Gastroesophageal sphincter (tissue), 3 donors: ENCODE data around the gene FNIP2.

Source experiments
- CTCF ChIP-seq, 4 experiments: fragments of 200-600 bp in 2 of 4; fragments of 450-650 bp in 2 of 4; sonication (generic) in 1 of 4; IDR thresholded peaks; one replicate each; pipeline ENCODE4 v1.5.1; 2017 to 2019; ENCODE audit warnings: antibody characterized with exemption in 4 of 4, mild to moderate bottlenecking in 2 of 4, moderate library complexity in 2 of 4
- POLR2A ChIP-seq, 2 donors: fragments of 450-650 bp; IDR thresholded peaks; one replicate each; pipeline ENCODE4 v1.6.1; 2017; ENCODE audit warnings: antibody characterized with exemption in 2 of 2, mild to moderate bottlenecking in 2 of 2, moderate library complexity in 1 of 2
- POLR2AphosphoS5 ChIP-seq: sonication (generic); formaldehyde crosslinking; IDR thresholded peaks from one replicate; pipeline ENCODE4 v1.6.1; 2017; ENCODE audit warnings: antibody characterized with exemption

- TF ChIP-seq POLR2A (IDR thresholded peaks at IDR 0.05) (no peak), CTCF (IDR thresholded peaks at IDR 0.05) (no peak), POLR2AphosphoS5 (no peak)
Measured at GRCh38 chr4:158845311-158846041, 76.7 kb downstream of the FNIP2 start.
